Stimulated activated CD8-positive, alpha-beta memory T cell treated with anti-CD3 and anti-CD28 coated beads, Interleukin-15, amount 100 ng/mL, for 4 hours (primary cell): ENCODE data around the gene SPATA12.

Source experiments
- DNase-seq, 2 donors: peaks; one replicate each; pipeline ENCODE4 v3.0.0-alpha.2; 2020; ENCODE audit warnings: low read depth in 2 of 2

SPATA12 gene

DNA sequence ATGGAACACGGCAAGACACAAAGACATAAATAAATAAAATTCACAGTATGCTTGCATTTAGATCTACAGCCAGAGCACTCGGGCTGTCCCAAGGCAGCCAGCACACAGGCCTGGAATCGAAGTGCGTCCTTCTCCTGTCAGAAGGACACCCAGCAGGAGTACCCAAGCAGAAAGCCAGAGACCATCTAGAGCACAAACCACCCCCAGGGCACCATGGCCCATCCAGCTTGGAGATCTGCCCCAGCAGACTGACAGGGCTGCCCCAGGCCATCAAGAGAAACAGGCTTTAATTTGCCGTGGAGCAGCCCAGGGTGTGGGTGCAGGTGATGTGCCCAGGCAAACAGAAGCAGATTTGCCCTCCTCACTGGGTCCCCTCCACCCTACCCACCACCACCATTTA, 7.8 kb upstream of the SPATA12 start:
- DNase-seq, result no peak

DNA sequence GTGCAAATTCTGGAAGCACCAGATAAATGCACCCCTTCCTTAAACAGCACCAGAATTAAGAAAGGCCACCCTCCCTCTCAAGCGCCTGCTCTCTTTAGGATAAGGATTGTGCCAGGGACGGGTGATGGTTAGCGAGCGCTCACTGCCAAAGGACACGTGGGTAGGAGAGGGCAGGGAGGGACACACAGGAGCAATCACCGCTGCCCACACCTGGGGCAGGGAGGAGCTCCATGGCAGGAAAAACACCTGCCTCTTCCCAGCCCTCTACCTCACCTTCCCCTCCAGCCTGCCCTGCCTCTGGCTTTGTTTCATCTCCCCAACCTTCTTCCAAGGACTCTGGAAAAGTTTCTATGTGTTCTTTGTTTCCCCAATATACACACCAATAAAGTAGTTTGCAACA, 7.3 kb upstream of the SPATA12 start:
- DNase-seq, result no peak

DNA sequence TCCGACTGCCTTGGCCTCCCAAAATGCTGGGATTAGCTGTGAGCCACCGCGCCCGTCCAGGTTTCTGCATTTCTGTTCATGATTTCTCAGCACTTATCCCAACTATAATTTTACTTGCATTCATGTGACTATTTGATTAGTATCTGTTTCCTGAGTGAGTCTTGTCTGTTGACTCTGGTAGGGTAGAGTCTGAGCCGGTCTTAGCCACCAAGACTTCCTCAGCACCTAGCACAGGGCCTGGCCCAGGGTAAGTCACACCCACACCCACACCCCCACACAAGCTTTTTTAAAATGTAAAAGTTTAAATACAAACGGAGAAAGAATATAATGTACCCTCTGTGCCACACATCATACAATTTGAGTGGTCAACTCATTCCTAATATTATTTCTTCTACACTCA, 3.1 kb upstream of the SPATA12 start:
- DNase-seq, result no peak

DNA sequence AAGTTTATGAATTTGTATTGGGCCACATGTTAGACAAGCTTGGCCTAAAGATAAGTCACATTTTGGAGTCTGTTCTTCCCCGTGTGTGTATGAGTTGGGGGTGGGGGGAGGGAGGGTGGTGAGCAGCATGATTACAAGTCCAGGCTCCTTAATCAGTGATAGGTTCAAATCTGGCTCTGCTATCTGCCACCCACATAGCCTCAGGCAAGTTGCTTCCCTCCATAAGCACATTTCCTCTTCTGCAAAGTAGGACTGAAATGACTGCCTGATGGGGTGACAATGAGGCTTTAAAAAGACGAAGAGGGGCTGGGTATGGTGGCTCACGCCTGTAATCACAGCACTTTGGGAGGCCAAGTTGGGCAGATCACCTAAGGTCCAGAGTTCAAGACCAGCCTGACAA, 1.1 kb upstream of the SPATA12 start:
- DNase-seq, result no peak

DNA sequence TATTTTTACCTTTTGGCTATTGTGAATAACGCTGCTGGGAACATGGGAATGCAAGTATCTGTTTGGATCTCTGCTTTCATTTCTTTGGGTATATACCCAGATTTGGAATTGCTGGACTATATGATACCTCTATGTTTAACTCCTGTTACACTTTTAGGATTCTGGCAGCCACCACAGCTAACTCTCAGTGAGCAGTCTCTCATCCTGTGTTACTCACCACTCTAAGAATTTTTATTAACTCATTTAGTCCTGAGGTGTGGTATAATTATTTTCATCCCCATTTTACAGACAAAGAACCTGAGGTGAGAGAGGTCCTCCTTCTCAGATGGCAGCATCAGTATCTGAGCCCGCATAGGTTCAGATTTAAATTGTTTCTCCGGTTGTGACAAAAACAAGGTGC, 1.1 kb downstream of the SPATA12 start:
- DNase-seq, result no peak

DNA sequence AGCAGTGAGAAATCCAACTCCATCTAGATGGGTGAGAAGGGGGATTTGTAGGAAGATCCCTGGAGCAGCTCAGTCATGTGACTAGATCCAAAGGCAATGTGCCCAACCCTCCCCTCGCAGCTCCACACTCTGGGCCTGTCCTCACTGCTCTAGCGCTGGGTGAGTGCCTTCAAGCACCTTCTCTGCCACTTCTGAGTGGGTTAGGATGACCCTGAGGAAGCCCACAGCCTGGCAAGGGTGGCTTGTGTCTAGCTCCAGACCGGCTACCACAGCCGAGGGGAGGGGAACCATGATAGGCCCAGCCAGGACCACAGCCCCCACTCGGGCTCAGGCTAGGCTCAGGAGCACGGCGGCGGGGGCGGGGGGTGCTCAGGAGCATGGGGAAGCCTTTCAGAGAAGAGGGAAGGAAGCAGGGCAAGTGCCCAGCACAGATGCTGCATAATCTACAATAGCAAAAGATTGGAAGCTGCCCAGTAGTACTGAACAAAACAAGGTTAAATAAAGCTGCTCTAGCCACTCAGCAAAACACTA, 1.7 kb downstream of the SPATA12 start:
- DNase-seq, result no peak

DNA sequence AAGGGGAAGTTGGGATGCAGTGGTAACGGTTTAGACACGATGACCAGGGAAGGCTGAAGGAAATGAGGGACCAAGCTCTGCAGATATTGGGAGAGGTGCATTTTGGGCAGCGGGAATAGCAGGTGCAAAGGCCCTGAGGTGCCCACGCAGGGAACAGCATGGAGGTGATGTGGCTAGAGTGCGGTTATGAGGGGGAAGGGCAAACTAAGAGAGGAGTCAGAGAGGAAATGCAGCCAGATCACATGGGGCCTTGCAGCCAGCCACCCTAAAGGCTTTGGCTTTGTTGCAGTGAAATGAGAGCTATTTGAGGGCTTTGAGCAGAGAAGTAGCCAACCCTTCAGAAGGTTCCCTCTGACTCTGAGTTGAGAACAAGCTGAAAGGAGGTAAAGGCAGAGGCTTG, 2.6 kb downstream of the SPATA12 start:
- DNase-seq, result no peak

DNA sequence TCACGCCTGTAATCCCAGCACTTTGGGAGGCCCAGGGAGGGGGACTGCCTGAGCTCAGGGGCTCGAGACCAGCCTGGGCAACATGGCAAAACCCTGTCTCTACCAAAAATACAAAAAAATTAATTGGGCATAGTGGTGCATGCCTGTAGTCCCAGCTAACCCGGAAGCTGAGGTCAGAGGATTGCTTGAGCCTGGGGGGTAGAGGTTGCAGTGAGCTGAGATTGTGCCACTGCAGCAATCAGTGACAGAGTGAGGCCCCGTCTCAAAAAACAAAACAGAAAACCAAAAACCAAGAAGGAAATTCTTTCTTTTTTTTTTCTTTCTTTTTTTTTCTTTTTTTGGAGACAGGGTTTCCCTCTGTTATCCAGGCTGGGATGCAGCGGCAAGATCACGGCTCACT, 3.5 kb downstream of the SPATA12 start:
- no peak for DNase-seq

DNA sequence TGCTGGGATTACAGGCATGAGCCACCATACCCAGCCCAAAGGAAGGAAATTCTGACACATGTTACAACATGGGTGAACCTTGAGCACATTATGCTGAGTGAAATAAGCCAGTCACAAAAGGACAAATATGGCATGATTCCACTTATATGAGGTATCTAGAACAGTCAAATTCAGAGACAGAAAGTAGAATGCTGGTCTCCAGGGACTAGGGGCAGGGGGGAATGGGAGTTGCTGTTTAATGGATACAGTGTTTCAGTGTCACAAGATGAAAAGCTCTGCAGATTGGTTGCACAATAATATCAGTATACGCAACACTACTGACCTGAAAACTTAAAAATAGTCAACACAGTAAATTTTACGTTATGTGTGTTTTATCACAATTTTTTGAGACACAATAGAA, 4.1 kb downstream of the SPATA12 start:
- DNase-seq, result no peak

DNA sequence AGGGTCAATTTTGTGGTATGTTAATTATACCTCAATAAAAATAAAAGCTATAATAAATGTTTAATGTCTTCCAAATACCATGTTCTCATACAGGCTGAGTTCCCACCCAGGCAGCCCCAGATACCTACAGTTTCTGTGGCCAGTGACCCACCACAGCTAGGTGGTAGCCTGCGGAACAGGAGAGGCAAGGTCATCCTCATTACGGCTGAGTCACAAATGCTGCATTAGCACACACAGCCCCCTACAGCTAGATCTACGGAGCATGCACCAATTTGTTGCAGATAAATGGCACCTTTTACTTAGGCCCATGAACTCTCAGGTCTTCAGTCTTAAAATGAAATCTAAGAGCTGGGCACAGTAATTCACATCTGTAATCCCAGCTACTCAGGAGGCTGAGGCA, 5.1 kb downstream of the SPATA12 start:
- DNase-seq, result no peak

DNA sequence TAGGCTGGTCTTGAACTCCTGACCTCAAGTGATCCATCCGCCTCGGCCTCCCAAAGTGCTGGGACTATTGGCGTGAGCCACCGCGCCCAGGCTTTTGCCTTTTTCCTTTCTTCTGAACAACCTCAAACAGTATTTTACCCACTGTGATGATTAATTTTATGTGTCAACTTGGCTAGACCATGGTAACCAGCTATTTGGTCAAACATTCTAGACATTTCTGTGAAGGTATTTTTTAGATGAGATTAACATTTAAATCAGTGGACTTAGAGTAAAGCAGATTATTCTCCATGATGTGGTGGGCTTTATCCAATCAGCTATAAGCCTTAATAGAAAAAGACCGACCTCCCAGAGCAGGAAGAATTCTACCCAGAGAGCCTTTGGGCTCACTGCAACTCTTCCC, 6.0 kb downstream of the SPATA12 start:
- DNase-seq, result no peak

DNA sequence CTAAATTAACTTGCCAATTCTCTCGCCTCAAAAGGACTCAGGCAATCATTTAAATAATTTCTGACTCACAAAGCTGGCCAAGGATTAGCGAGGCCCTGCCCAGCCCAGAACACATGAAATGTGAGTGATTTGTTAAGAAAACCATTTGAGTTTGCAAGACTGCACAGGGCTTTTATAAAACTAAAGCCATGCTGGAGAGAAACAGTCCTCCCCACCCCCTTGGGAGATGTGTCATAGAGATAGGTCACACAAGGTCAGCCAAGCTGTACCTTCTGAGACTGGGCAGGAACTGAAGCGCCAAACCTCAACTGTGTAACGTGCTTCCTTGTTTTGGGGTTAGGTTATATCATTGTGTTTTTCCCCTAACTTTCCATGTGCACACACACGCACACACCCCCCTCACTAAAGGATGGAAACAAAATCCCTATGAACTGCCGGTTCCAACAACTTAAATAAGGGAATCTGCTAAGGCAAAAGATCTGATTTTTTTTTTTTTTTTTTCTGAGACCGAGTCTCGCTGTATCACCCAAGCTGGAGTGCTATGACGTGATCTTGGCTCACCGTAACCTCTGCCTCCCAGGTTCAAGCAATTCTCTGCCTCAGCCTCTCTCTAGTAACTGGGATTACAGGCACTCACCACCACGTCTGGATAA, 8.1 kb downstream of the SPATA12 start:
- DNase-seq, result no peak

DNA sequence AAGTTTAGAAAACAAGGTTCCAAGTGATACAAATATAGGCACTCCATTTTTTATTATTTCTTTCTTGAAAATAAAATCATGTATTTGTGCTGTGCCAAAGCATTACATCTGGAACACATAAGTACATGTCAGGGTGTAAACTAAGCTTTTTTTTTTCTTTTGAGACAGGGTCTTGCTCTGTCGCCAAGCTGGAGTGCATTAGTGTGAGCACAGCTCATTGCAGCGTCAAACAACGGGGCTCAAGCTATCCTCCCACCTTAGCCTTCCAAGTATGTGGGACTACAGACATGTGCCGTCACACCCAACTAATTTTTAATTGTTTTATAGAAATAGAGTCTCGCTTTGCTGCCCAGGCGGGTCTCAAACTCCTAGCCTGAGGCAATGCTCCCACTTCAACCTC, 9.0 kb downstream of the SPATA12 start:
- no peak for DNase-seq

DNA sequence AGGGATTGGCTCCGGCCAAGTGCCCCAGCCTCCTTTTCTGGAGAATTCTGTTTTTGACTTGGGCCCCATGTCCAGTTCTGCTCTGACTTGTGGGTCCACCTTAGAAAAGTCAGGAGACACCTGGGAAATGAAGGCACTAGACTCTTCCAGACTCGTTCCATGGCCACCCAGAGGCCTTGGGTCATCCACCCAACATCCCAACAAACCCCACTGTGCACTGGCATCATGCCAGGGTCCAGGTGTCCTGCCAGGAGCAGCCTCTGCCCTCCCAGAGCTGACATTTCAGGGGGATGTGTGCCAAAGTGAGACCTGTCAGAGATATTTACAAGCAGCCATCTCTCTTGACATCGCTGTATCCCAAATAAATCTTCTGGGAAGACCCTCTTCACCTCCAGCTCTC, 13.2 kb downstream of the SPATA12 start:
- DNase-seq, result no peak

DNA sequence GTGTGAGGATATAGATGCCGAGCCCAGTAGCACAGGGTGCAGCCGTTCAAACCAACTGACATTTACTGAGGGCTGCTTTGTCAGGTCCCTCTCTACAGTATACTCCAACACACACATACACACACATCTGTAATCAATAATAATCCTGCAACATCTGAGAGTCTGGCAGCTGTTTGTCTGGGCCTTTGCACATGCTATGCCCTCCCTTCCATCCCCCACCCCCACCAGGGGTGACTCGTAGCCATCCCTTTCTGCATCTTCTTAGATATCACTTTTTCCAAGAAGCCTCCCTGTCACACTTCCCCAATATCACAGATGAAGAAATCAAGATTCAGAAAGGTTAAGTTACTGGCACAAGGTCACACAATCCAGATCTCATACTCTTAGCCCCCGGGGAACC, 13.7 kb downstream of the SPATA12 start:
- no peak for DNase-seq

DNA sequence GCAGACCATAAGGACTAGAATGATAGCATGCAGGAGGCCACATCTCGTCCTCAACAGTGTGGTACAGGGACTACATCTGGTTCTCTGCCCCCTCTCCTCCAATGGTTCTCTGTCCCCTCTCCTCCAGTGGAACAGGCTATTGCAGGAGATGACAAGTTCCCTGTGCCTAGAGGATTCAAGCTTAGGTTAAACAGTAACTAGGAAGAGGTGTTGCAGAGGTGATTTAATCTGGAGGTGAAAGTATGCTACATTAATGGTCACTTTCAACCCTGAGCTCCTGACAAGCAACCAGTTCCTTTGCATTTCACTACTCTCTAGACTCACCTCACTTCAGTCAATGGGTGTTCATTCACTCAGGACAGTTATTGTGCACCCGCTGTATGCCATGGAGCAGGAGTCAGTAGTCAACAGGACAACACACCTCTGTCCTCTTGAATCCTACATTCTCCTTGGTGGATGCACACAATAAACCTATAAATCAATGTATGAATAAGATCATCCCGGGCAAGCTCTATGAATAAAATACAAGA, 16.0 kb downstream of the SPATA12 start:
- no peak for DNase-seq

DNA sequence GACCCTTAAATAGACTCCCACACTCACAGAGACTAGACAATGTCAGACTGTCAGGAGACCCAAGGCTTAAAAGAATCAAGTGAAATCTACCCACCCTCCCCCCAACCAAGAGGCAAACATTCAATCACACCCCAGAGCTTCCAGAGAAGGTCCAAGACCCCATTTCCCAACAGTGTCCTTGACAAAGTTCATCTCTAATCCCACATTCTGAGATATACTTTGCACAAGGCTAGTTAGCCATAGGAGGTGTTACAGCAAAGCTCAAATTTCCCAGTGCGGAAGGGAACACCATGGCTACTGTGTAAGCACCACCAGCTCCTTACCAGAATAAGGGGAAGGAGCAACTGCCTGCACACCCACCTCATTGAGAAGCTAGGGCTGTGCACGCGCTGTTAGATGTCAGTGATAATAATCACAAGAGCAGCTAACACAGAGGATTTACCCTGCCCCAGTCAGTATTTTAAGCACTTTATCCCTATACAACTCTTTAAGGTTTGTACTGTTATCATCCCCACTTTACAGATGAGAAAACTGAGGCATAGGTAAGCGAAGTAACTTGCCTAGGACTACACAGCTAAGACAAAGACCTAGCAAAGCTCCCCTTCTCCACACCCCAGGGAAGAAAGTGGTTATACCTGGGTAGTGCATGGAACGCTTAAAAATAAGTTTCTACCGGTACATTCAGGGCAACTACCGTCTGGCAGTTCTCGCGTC, 17.3 kb downstream of the SPATA12 start:
- no peak for DNase-seq

DNA sequence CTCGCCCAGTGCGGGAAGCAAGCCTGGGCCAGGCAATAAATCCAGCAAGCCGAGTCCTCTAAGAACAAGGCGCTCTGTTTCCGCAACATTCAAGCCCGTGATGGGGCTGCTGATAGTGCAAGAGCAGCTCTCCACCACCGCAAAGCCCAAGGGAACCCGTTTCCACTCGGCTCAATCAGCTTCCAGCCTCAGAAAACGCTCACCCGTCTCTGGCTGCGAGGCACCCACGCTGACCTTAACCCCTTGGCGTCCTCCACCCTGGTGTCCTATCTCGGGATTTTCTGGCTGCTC, 17.8 kb downstream of the SPATA12 start:
- DNase-seq, result no peak

DNA sequence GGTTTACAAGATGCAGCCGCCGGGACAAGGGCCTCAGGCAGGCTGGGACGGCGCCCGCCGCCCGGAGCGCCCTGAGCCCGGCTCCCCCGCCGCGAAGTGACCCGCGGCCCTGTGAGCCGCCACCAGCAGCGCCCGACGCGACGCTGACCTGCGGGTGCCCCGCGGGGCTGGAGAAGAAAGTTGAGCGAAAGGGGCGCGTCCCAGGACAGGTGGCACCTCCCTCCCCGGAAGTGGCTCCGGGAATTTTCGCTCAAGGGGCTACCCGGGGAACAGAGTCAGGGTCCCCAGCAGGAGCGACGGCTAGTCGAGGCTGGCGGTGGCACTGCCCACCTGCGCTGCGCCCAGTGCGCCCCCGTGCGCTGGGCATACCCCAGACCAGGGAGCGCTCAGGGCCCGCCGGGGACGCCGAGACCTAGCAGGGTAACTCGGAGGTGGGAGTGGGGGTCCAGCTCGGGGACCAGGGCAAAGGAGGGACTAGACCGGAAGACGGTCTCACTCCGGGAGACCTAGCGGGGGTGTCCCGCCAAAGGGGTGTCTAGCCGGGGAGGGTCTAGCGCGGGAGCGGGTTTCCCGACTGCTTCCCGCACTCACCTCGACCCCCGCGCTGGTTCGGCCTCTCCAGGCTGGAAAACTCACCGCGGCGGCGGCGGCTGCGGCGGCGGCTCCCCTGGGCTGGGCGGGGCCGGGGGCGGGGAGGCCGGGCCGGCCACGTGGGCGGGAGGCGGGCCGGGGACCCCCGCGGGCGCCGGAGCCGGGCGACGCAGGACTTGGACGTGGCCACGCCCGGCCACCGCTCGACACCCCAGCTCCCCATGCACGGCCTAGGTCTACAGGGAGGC, 18.4 kb downstream of the SPATA12 start:
- DNase-seq, result no peak

DNA sequence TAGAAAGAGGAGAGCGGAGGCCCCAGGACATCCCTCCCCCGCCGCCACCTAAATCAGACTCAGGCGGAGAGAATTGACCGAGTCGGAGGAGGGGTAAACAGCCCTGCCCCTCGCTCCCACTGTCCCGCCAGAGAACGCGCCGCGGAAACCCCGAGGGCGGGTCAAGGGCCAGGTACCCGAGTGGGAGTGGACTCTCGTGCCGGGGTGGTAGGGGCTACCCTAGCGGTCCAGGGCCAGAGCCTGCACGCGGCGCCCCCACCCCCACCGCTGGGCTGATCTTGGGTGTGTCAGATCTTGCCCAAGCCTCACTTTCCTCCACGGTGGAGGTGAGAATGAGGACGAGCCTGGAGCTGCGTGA, 19.0 kb downstream of the SPATA12 start:
- DNase-seq, result no peak

DNA sequence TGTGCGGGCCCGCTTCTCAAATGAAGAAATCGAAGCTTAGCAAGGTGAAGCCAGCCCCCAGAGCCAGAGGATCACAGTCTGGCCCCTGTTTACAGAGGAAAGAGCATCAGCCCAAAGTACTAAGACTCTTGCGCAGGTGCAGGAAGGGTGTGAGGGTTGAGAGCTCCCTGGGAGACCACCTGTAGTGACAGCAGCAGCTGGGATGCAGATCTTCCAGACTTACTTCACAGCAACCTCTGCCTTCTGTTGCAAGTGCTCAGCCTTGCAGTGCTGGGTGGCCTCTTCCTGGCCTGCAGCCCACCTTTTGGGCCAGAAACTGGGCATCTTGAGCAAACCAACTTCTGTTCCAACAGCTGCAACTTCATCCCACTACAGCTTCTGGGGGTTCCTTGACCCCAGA, 19.7 kb downstream of the SPATA12 start:
- no peak for DNase-seq

DNA sequence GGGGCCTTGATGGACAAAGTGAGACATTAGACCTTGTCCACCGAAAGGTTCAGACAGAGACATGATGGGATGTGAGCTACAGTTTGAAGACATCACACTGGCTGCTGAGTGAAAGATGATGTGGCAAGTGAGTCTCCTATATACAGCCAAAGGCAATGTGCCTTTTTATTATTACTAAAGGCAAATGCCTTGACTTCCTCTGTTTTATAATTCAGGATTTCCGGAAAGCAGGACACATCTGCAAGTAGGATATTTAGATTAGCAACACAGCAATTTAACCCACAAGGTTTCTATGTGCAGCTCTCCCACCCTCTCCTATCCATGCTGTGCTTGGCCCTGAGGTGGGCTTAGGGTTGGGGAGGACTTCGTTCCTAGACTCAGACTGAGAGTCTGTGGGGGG, 20.7 kb downstream of the SPATA12 start:
- DNase-seq, result no peak

DNA sequence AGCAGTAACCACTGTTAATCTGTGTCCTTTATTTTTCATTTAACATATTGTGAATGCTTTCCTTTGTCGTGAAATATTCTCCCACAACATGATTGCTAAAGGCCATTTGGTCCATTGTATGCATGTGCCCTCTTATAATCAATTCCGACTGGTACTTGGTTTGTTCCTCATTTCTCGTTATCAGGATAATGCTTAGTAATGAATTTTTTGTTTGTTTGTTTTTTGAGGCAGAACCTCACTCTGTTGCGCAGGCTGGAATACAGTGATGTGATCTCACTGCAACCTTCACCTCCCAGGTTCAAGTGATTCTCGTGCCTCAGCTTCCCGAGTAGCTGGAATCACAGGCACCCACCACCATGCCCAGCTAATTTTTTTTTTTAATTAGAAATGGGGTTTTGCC, 22.0 kb downstream of the SPATA12 start:
- no peak for DNase-seq
